GM23248 (cell line): ENCODE results near the gene UBE2E3. TPM values are rescaled to one million over a fixed set of nuclear protein-coding genes. Genes with fewer than 3 reads are reported as not detected.
A peak's percentile ranks its signal among the peaks of the same experiment; 100 is the strongest.

ENCODE experiments used
- DNase-seq: peaks from one replicate; pipeline ENCODE4 v3.0.0-alpha.2; 2015
- H2AFZ ChIP-seq: fragments of 200-600 bp; sonication (generic); 2 replicates; pipeline ENCODE4 v1.6.1; 2016; ENCODE audit warnings: antibody characterized with exemption
- H3F3A ChIP-seq: fragments of 200-600 bp; sonication (generic); 2 replicates; pipeline ENCODE4 v1.6.1; 2016; ENCODE audit warnings: mild to moderate bottlenecking, antibody characterized with exemption, mixed run types; ENCODE audit not compliant: insufficient read depth
- H3K27ac ChIP-seq: fragments of 200-600 bp; sonication (generic); 2 replicates; pipeline ENCODE4 v1.5.1; 2016; ENCODE audit warnings: mild to moderate bottlenecking
- H3K27me3 ChIP-seq: fragments of 200-600 bp; sonication (generic); replicated peaks from 2 replicates; pipeline ENCODE4 v1.6.1; 2016; ENCODE audit warnings: mild to moderate bottlenecking; ENCODE audit not compliant: insufficient read depth
- H3K36me3 ChIP-seq: fragments of 200-600 bp; sonication (generic); 2 replicates; pipeline ENCODE4 v1.6.1; 2016; ENCODE audit warnings: low read depth, mild to moderate bottlenecking
- H3K4me1 ChIP-seq: fragments of 200-600 bp; sonication (generic); 2 replicates; pipeline ENCODE4 v1.6.1; 2016; ENCODE audit warnings: mild to moderate bottlenecking; ENCODE audit not compliant: insufficient read depth
- H3K4me2 ChIP-seq: fragments of 200-600 bp; sonication (generic); one replicate; pipeline ENCODE4 v1.6.1; 2016; ENCODE audit warnings: mild to moderate bottlenecking; ENCODE audit not compliant: unreplicated experiment
- H3K4me3 ChIP-seq: fragments of 200-600 bp; sonication (generic); 2 replicates; pipeline ENCODE4 v1.5.1; 2016; ENCODE audit warnings: mild to moderate bottlenecking
- H3K79me2 ChIP-seq: fragments of 200-600 bp; sonication (generic); 2 replicates; pipeline ENCODE4 v1.6.1; 2016; ENCODE audit warnings: mild to moderate bottlenecking; ENCODE audit not compliant: insufficient read depth
- H3K9ac ChIP-seq: fragments of 200-600 bp; sonication (generic); 2 replicates; pipeline ENCODE4 v1.6.1; 2016; ENCODE audit warnings: mild to moderate bottlenecking
- H3K9me2 ChIP-seq: fragments of 200-600 bp; sonication (generic); 2 replicates; pipeline ENCODE4 v1.6.1; 2016; ENCODE audit warnings: mixed run types, mild to moderate bottlenecking, moderate library complexity; ENCODE audit not compliant: insufficient read depth
- H3K9me3 ChIP-seq: fragments of 200-600 bp; sonication (generic); one replicate; pipeline ENCODE4 v1.6.1; 2017; ENCODE audit warnings: low read depth
- H4K20me1 ChIP-seq: fragments of 200-600 bp; sonication (generic); 2 replicates; pipeline ENCODE4 v1.6.0; 2016; ENCODE audit not compliant: insufficient read depth
- EZH2 ChIP-seq: fragments of 200-600 bp; sonication (generic); IDR thresholded peaks from 2 replicates; pipeline ENCODE4 v1.6.1; 2018; ENCODE audit warnings: antibody characterized with exemption, mild to moderate bottlenecking; ENCODE audit not compliant: insufficient read depth, poor library complexity, severe bottlenecking
- EZH2phosphoT487 ChIP-seq: fragments of 200-600 bp; sonication (generic); IDR thresholded peaks from 2 replicates; pipeline ENCODE4 v1.6.1; 2018; ENCODE audit warnings: antibody characterized with exemption, moderate library complexity, mild to moderate bottlenecking, low read depth; ENCODE audit not compliant: insufficient read depth
- WGBS, 2 experiments: methylation state at CpG; one replicate each; pipeline ENCODE4 v1.1.6; 2015 to 2017; ENCODE audit warnings: low lambda C conversion rate in 2 of 2, low coverage in 1 of 2; ENCODE audit errors: missing lambda C conversion rate in 2 of 2; 5-methylcytosine and 5-hydroxymethylcytosine counted together
- in situ Hi-C: fragments of 300-500 bp; cut with MboI; formaldehyde crosslinking; loops from 2 replicates; pipeline ENCODE4 v1.15.0; 2020
- polyA plus RNA-seq: library from polyadenylated mRNA; unstranded; fragments of >200 nt; fragmentation: Nextera tagmentation; extraction: Ambion mirVana; gene quantifications from 2 replicates; pipeline ENCODE4 v1.2.1, GENCODE V29; 2016
- total RNA-seq: library from RNA; depleted of rRNA; stranded (reverse); fragments of >200 nt; shearing (Covaris generic); gene quantifications from 2 replicates; pipeline ENCODE4 v1.2.3, GENCODE V29; 2014

Gene UBE2E3
- total and polyA plus RNA-seq, 2 experiments from 2014 or later, result 142 to 168 TPM

DNA sequence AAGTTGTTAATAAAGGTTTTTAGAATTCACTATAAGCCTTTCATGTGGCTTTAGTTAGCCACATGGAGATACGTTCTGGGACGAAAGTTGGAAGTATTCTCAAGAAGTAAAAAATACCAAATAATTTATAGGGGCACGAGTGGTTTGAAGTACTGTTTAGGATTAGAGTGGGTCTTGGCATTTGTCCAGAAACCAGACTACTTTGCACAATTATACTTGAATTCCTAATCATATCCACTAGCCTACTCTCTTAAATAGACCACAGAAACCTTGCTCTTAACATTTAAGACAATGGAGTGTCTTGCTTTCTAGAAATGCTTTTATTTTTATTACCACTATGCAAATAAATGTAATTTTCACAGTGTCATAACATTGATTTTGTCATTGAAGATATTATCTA lies 44.6 kb downstream of the UBE2E3 start:
- 45 to 50% methylated on average over 3 of the region's 3 CpGs for WGBS, 2 experiments
- no peak overlapping the region for H3K9ac ChIP-seq
- DNase-seq, result no peak
- H3F3A ChIP-seq, result peaks cover 4% of the 10 kb centered on the region; the same call in 1 of the 2 replicates
- H3K79me2 ChIP-seq, result peaks cover 100% of the 10 kb centered on the region
- no peak overlapping the region for H3K4me2 ChIP-seq
- no peaks in the 10 kb centered on the region for H3K9me3 ChIP-seq
- TF ChIP-seq EZH2phosphoT487, result no peak
- TF ChIP-seq EZH2, result no peak
- H3K4me1 ChIP-seq, result no peaks in the 10 kb centered on the region
- H3K27ac ChIP-seq, result no peak overlapping the region
- no peak overlapping the region for H3K4me3 ChIP-seq
- H4K20me1 ChIP-seq, result peaks cover 13% of the 10 kb centered on the region; the same call in 1 of the 2 replicates
- H3K27me3 ChIP-seq, result no peaks in the 10 kb centered on the region
- no peak overlapping the region for H2AFZ ChIP-seq
- in situ Hi-C loops, result no loop called here
- H3K36me3 ChIP-seq, result no peaks in the 10 kb centered on the region
- H3K9me2 ChIP-seq, result no peaks in the 10 kb centered on the region

DNA sequence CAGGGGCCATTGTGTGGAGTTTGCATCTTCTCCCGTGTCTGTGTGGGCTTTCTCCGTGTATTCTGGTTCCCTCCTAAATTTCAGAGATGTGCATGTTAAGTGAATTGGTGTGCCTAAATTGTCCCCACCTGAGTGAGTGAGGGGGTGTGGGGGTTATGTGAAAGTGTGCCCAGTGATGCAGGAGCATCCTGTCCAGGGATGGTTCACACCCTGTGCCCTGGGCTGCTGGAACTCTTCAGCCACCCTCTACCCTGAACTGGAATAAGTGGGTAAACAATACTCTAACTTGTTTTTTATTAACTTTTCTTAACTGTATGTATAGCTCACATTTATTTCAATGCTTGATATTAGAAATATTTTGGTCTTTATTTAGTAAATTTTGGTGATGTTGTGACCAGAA lies 56.0 kb downstream of the UBE2E3 start:
- no peak overlapping the region for H3K4me3 ChIP-seq
- H3F3A ChIP-seq, result peaks cover 36% of the 10 kb centered on the region
- H3K9ac ChIP-seq, result no peak overlapping the region
- peak overlapping the region; percentile 65 for H3K27ac ChIP-seq
- H3K9me2 ChIP-seq, result no peaks in the 10 kb centered on the region
- TF ChIP-seq EZH2phosphoT487 (no peak), EZH2 (no peak)
- in situ Hi-C loops, result no loop called here
- H3K27me3 ChIP-seq, result no peaks in the 10 kb centered on the region
- no peaks in the 10 kb centered on the region for H4K20me1 ChIP-seq
- WGBS, 2 experiments, result 90 to 100% methylated on average over 2 of the region's 2 CpGs
- H3K9me3 ChIP-seq, result no peaks in the 10 kb centered on the region
- H3K79me2 ChIP-seq, result peaks cover 95% of the 10 kb centered on the region
- peak overlapping the region; percentile 41 for H3K4me2 ChIP-seq
- peaks cover 35% of the 10 kb centered on the region for H3K4me1 ChIP-seq
- DNase-seq, result no peak
- H2AFZ ChIP-seq, result no peak overlapping the region
- H3K36me3 ChIP-seq, result no peaks in the 10 kb centered on the region

DNA sequence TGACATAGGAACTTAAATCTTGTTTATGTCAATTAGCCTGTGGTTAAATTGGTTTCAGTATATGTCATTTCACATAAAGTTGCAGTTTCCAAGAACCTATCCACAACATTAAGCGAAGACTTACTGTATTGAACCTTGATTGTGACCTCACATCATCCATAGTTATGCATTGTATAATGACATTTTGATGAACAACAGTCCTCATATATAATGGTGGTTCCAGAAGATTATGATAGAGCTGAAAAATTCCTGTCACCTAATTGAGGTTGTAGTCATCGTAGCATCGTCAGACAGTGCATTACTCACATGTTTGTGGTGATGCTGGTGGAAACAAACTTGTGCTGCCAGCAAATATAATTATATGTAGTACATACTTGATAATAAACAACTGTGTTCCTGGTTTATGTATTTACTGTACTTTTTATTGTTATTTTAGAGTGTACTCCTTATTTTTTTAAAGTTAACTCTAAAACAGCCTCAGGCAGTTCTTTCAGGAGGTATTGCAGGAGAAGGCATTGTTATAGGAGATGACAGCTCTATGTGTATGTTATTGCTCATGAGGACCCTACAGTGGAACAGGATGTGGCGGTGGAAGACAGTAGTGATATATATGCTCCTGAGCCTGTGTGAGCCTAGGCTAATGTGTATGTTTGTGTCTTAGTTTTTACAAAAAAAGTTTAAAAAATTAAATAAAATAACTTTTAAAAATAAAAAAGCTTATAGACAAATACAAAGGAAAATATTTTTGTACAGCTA lies 56.6 kb downstream of the UBE2E3 start:
- peaks cover 32% of the 10 kb centered on the region for H3K4me1 ChIP-seq
- H3K27ac ChIP-seq, result peak overlapping the region; percentile 65
- no peak for TF ChIP-seq EZH2
- 0 out of 2 replicates have a peak, but pooled peaks have one; percentile 59 for TF ChIP-seq EZH2phosphoT487
- no peaks in the 10 kb centered on the region for H3K9me2 ChIP-seq
- DNase-seq, result peak; percentile 91
- H3K36me3 ChIP-seq, result no peaks in the 10 kb centered on the region
- WGBS, 2 experiments, result 39 to 40% methylated on average over 4 of the region's 4 CpGs
- H3K9me3 ChIP-seq, result no peaks in the 10 kb centered on the region
- H3K27me3 ChIP-seq, result no peaks in the 10 kb centered on the region
- no peak overlapping the region for H2AFZ ChIP-seq
- no peak overlapping the region for H3K9ac ChIP-seq
- peaks cover 95% of the 10 kb centered on the region for H3K79me2 ChIP-seq
- H3K4me2 ChIP-seq, result peak overlapping the region; percentile 41
- peaks cover 33% of the 10 kb centered on the region for H3F3A ChIP-seq
- in situ Hi-C loops, result no loop called here
- H3K4me3 ChIP-seq, result no peak overlapping the region
- H4K20me1 ChIP-seq, result no peaks in the 10 kb centered on the region

DNA sequence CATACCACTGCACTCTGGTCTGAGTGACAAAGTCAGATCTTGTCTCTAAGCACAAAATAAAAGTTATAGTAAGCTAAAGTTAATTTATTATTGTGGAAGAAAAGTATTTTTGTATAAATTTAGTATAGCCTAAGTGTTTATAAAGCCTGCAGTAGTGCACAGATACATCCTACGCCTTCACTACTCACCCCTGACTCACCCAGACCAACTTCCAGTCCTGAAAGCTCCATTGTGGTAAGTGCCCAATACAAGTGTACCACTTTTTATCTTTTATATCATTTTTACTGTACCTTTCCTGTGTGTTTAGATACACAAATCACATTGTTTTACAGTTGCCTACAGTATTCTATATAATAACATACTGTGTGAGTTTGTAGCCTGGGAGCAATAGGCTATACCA lies 57.5 kb downstream of the UBE2E3 start:
- Histone ChIP-seq H3K27ac (peak overlapping the region; percentile 65), H3K4me1 (peaks cover 32% of the 10 kb centered on the region), H4K20me1 (no peaks in the 10 kb centered on the region), H3K4me3 (no peak overlapping the region), H3K79me2 (peaks cover 95% of the 10 kb centered on the region), H3F3A (peaks cover 33% of the 10 kb centered on the region), H3K9me3 (no peaks in the 10 kb centered on the region), H3K27me3 (no peaks in the 10 kb centered on the region), H3K4me2 (peak overlapping the region; percentile 32), H3K9ac (no peak overlapping the region), H3K9me2 (no peaks in the 10 kb centered on the region), H3K36me3 (no peaks in the 10 kb centered on the region), H2AFZ (no peak overlapping the region)
- peak; percentile 80 for DNase-seq
- in situ Hi-C loops, result no loop called here
- no peak for TF ChIP-seq EZH2
- TF ChIP-seq EZH2phosphoT487, result no peak
- 5 to 16% methylated on average over 1 of the region's 1 CpG for WGBS, 2 experiments
